ENCODE data around the gene ACTR3. TPM values are rescaled to one million over a fixed set of nuclear protein-coding genes. Genes with fewer than 3 reads are reported as not detected.

ACTR3 gene
- total RNA-seq, 1 donor from 2014 or later = 255 TPM

- no peak for DNase-seq (ENCODE audit: low read depth)
- H3K4me3 ChIP-seq (ENCODE audit: low read depth, low read length) = no peak overlapping the region
- TF ChIP-seq CTCF (conservative IDR thresholded peaks at IDR 0.05; ENCODE audit: low read depth, low read length) = no peak
Measured at GRCh38 chr2:113965228-113965627, 75.3 kb downstream of the ACTR3 start.

DNA sequence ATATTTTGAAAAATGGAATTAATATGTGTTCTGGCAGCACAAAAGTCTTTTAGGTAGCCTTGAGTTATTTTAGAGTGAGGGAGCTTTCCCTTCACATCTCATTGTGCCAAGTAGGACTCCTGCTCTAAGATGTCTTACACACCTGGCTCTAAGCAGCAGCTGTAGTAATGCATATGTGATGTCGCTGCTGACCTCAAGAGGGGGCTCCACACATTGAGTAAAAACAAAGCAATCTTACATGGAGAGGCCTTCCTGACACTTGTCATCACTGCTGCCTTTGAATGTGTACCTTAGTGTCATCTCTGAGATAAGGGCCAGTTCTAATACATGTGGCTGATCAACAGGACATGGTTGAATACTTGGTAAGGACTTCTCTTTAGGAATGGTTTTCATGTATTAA, 75.8 kb downstream of the ACTR3 start:
- DNase-seq (ENCODE audit: low read depth) = peak; percentile 22
- peak; percentile 67 for TF ChIP-seq CTCF (conservative IDR thresholded peaks at IDR 0.05; ENCODE audit: low read depth, low read length)
- H3K4me3 ChIP-seq (ENCODE audit: low read depth, low read length) = no peak overlapping the region

GRCh38 chr2:113966171-113966570, 76.3 kb downstream of the ACTR3 start:
- no peak overlapping the region for H3K4me3 ChIP-seq (ENCODE audit: low read depth, low read length)
- TF ChIP-seq CTCF (conservative IDR thresholded peaks at IDR 0.05; ENCODE audit: low read depth, low read length) = no peak

DNA sequence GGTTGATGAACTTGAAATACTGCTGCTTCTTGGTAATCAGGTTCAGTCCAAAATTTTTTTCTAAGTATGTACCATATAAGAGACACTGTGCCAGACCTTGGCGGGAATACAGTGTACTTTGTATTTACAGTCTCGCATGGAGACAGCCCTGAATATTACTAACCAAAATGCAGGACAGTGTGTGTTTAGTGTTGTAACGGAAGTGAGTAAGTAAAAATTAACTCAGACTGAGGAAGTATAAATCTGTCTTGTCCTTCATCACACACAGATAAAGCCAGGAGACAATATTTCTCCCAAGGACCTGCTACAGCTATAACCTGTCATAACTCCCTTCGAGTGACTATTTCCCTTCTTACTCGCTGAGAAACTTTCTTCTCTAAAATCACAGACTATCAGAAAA, 76.9 kb downstream of the ACTR3 start:
- TF ChIP-seq CTCF (conservative IDR thresholded peaks at IDR 0.05; ENCODE audit: low read depth, low read length) = no peak
- no peak for DNase-seq (ENCODE audit: low read depth)

More at GRCh38 chr2:113966171-113966570, 76.3 kb downstream of the ACTR3 start:
- no peak for DNase-seq (ENCODE audit: low read depth)

GRCh38 chr2:113967272-113967671, 77.4 kb downstream of the ACTR3 start:
- TF ChIP-seq CTCF (conservative IDR thresholded peaks at IDR 0.05; ENCODE audit: low read depth, low read length) = no peak
- no peak for DNase-seq (ENCODE audit: low read depth)
- H3K4me3 ChIP-seq (ENCODE audit: low read depth, low read length) = no peak overlapping the region

More for the DNA sequence above, 76.9 kb downstream of the ACTR3 start:
- H3K4me3 ChIP-seq (ENCODE audit: low read depth, low read length) = no peak overlapping the region

- TF ChIP-seq CTCF (conservative IDR thresholded peaks at IDR 0.05; ENCODE audit: low read depth, low read length) = no peak
- no peak for DNase-seq (ENCODE audit: low read depth)
Measured at GRCh38 chr2:113972766-113973165, 82.9 kb downstream of the ACTR3 start.

GRCh38 chr2:113973810-113974209, 83.9 kb downstream of the ACTR3 start:
- no peak for TF ChIP-seq CTCF (conservative IDR thresholded peaks at IDR 0.05; ENCODE audit: low read depth, low read length)
- no peak overlapping the region for H3K4me3 ChIP-seq (ENCODE audit: low read depth, low read length)
- no peak for DNase-seq (ENCODE audit: low read depth)

More at GRCh38 chr2:113972766-113973165, 82.9 kb downstream of the ACTR3 start:
- H3K4me3 ChIP-seq (ENCODE audit: low read depth, low read length) = no peak overlapping the region

All from epithelial cell of proximal tubule (primary cell).